Activated CD8-positive, alpha-beta memory T cell treated with anti-CD3 and anti-CD28 coated beads, Interleukin-2, amount 10 ng/mL, durations not matched to agents 7 days and 5 days (primary cell): ENCODE measurements around the gene SAMD4A. TPM values are rescaled to one million over a fixed set of nuclear protein-coding genes. Genes with fewer than 3 reads are reported as not detected.
A peak's percentile ranks its signal among the peaks of the same experiment; 100 is the strongest.

Source experiments
- ATAC-seq: fragments of 150-1000 bp; cut with Tn5 transposase; one replicate; pipeline ENCODE4 v1.10.0; 2021; ENCODE audit warnings: moderate library complexity
- CTCF ChIA-PET: fragments of 350-600 bp; sonication (Branson Sonifier 250); formaldehyde crosslinking; loops from one replicate; lab custom pipeline; 2021; ENCODE audit warnings: antibody characterized with exemption; lab: Charles Lee
- DNase-seq: peaks from one replicate; pipeline ENCODE4 v3.0.0-alpha.2; 2020
- H3K27ac Mint-ChIP-seq: one replicate; pipeline ENCODE4 v1.8.0; 2021; ENCODE audit warnings: mild to moderate bottlenecking, mixed read lengths
- H3K27me3 Mint-ChIP-seq: one replicate; pipeline ENCODE4 v1.8.0; 2021; ENCODE audit warnings: mixed read lengths
- H3K36me3 Mint-ChIP-seq: one replicate; pipeline ENCODE4 v1.8.0; 2021; ENCODE audit warnings: mild to moderate bottlenecking, mixed read lengths
- H3K4me1 Mint-ChIP-seq: one replicate; pipeline ENCODE4 v1.8.0; 2021; ENCODE audit warnings: mixed read lengths
- H3K4me3 Mint-ChIP-seq: one replicate; pipeline ENCODE4 v1.8.0; 2021; ENCODE audit warnings: mild to moderate bottlenecking, moderate library complexity, mixed read lengths
- H3K9me3 Mint-ChIP-seq: one replicate; pipeline ENCODE4 v1.8.0; 2022; ENCODE audit warnings: low read depth, mixed read lengths
- total RNA-seq, 2 experiments: library from RNA; stranded (reverse); gene quantifications; one replicate each; pipeline ENCODE4 v1.2.3, GENCODE V29; 2021

SAMD4A gene
- total RNA-seq, 2 experiments from 2014 or later: 1.6 to 1.7 TPM

DNA sequence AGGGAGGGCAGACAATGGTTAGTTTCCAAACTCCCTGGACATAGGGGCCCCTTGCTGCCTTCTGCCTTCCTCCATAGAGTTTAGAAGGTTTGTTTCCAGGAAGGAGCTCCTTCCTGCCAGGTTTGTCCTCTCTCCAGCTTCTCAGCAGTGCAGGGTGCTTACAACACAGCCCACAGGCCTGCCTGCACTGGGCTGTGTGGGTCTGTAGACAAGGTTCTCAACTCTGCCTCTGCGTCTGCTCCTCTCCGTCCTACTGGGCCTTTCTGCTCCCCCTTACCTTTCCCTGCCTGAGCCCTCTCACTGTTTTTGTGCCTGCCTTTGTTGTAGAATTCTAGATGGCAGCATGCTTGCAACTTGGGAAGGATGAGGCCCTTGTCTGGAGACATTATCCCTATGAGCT, 124.0 kb downstream of the SAMD4A start:
- H3K27ac Mint-ChIP-seq: no peak overlapping the region
- peaks cover 79% of the 10 kb centered on the region for H3K27me3 Mint-ChIP-seq
- H3K36me3 Mint-ChIP-seq: peaks cover 2% of the 10 kb centered on the region
- CTCF ChIA-PET: interaction anchor here (0.6 to 4.6 kb wide), 24 partner anchors 10 to 181 kb away, joined by 3 to 50 read pairs (median 4); partner anchors contain the start of genes CGRRF1 and SAMD4A
- DNase-seq: no peak
- no peaks in the 10 kb centered on the region for H3K9me3 Mint-ChIP-seq
- H3K4me1 Mint-ChIP-seq: peaks cover 14% of the 10 kb centered on the region
- no peak overlapping the region for H3K4me3 Mint-ChIP-seq
- no peak for ATAC-seq

DNA sequence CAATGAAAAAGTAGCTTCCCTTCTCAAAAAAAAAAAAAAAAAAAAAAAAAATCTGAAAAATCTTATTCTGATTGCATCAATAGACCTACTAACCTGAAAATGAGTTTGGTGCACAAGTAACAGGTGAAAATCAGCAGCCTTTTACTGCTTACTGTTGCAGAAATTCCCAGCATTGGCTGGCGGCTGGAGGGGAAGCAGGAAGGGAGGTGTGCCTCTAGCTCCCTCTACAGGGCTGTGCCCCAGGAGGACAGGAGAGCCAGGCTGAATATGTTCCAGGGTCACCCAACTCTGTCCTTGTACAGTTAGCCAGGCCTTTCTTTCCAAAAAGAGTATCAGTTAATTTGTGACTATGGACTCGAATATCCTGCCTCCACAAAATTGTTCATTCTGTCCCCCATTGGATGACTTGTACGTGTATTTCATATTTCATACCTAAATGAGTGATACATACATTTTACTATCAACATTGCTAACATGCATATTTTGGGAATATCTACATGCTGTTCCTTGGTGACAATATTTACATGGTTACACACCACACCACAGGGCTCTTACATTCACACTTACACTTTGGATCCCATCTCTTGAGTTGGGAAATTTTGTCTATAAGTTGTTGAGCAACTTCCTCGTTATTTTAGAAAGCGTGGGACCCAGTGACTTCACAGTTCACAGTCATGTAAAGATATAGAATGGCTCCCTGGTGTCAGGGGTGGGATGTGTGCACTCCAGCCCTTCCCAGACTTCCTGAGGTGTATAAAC, 124.8 kb downstream of the SAMD4A start:
- Mint-ChIP-seq H3K4me1 (peaks cover 13% of the 10 kb centered on the region), H3K36me3 (no peaks in the 10 kb centered on the region), H3K4me3 (no peak overlapping the region), H3K27ac (no peak overlapping the region), H3K27me3 (peaks cover 78% of the 10 kb centered on the region), H3K9me3 (no peaks in the 10 kb centered on the region)
- CTCF ChIA-PET: interaction anchor here (0.6 to 4.6 kb wide), 25 partner anchors 11 to 309 kb away, joined by 3 to 50 read pairs (median 4); partner anchors contain the start of genes CGRRF1 and SAMD4A
- ATAC-seq: peak; percentile 75
- peak; percentile 72 for DNase-seq

DNA sequence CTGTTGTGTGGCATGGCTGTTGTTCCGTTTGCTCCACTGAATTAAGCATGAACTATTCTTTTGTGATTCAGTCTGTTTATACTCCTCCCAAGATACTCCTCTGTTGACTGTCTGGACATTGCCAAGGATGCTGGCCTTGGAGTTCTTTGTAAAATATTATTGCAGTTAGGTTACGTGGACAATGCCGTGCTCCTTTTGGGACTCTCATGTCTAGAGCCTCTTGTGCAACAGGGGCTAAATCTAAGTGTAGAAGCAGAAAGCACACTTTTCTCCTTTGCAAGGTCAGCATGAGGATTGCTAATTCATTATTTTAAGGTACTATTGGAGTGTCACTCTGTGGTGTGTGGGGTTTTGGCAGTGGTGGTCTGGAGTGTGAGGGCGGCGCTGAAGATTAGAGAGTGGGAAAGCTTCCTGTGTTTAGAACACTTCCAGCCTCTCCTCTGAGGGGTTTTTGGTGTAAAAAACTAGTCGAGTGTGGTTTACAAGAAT, 125.4 kb downstream of the SAMD4A start:
- ATAC-seq (no peak), DNase-seq (no peak)
- Mint-ChIP-seq H3K4me3 (no peak overlapping the region), H3K4me1 (peaks cover 11% of the 10 kb centered on the region), H3K36me3 (no peaks in the 10 kb centered on the region), H3K27me3 (peaks cover 78% of the 10 kb centered on the region), H3K9me3 (no peaks in the 10 kb centered on the region), H3K27ac (no peak overlapping the region)
- CTCF ChIA-PET: interaction anchor here (1.5 to 2.2 kb wide), 2 partner anchors 81 to 128 kb away, joined by 5 to 15 read pairs; no protein-coding TSS in a partner anchor

DNA sequence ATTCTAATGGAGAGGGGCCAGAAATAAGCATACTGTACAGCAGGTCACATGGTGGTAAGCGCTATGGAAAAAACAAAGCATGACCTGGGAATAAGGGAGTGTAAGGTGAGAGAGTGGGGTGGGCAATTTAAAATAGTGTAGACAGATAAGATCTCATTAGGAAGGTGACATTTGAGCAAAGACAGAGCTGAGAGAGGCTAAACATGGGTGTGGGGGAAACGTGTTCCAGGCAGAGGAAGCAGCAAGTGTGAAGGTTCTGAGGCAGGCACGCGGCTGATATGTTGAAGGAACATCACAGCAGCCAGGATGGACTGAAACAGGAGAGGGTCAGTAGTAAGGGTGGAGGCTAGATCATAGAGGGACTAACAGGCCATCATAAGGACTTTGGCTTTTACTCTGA, 126.8 kb downstream of the SAMD4A start:
- ATAC-seq: no peak
- Mint-ChIP-seq H3K4me1 (peaks cover 4% of the 10 kb centered on the region), H3K9me3 (no peaks in the 10 kb centered on the region), H3K27ac (no peak overlapping the region), H3K4me3 (no peak overlapping the region), H3K27me3 (peaks cover 75% of the 10 kb centered on the region), H3K36me3 (no peaks in the 10 kb centered on the region)
- CTCF ChIA-PET: interaction anchor here (1.0 to 2.2 kb wide), 2 partner anchors 83 to 129 kb away, joined by 3 to 15 read pairs; no protein-coding TSS in a partner anchor
- no peak for DNase-seq

DNA sequence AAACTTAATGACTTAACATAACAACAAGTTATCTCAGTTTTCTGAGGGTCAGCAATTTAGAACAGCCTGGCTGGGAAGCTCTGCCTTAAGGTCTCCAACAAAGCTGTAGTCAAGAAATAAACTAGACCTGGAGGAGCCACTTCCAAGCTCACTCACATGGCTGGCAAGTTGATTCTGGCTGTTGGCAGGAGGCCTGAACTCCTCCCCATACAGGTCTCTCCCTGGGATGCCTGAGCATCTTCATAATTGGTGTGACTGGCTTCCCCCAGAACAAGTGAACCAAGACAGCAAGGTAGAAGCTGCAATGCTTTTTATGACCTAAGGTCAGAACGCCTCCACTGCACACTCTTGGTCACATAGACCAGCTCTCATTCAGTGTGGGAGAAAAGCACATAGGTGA, 128.3 kb downstream of the SAMD4A start:
- no peaks in the 10 kb centered on the region for H3K36me3 Mint-ChIP-seq
- H3K27ac Mint-ChIP-seq: no peak overlapping the region
- no peak overlapping the region for H3K4me3 Mint-ChIP-seq
- CTCF ChIA-PET: interaction anchor here (0.7 to 1.5 kb wide), 2 partner anchors 22 to 131 kb away, joined by 3 to 6 read pairs; no protein-coding TSS in a partner anchor
- H3K4me1 Mint-ChIP-seq: peaks cover 4% of the 10 kb centered on the region
- ATAC-seq (no peak), DNase-seq (no peak)
- H3K9me3 Mint-ChIP-seq: no peaks in the 10 kb centered on the region
- peaks cover 77% of the 10 kb centered on the region for H3K27me3 Mint-ChIP-seq

DNA sequence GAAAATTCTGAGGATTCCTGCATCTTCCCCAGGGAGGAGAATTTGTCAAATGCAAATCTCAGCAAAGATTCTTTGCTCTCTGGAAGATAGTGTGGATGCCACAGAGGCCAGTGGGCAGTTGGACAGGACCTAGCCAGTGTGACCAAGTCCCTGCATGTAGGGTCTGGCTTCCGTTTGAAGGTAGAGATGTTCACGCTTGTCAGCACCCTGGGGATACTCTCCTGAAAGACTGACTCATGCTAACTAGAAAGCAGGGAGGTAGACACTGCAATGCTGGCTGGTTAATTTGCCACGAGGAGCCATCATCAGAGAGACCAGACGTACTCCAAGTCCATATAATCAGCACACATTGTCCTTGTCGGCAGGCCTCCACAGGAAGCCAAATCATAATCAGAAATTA, 130.1 kb downstream of the SAMD4A start:
- CTCF ChIA-PET: interaction anchor here (0.8 to 1.2 kb wide), 2 partner anchors 77 to 131 kb away, joined by 3 to 4 read pairs; no protein-coding TSS in a partner anchor
- Mint-ChIP-seq H3K4me3 (no peak overlapping the region), H3K4me1 (peaks cover 5% of the 10 kb centered on the region), H3K36me3 (no peaks in the 10 kb centered on the region), H3K27ac (no peak overlapping the region), H3K9me3 (no peaks in the 10 kb centered on the region), H3K27me3 (peaks cover 82% of the 10 kb centered on the region)
- no peak for ATAC-seq
- no peak for DNase-seq

DNA sequence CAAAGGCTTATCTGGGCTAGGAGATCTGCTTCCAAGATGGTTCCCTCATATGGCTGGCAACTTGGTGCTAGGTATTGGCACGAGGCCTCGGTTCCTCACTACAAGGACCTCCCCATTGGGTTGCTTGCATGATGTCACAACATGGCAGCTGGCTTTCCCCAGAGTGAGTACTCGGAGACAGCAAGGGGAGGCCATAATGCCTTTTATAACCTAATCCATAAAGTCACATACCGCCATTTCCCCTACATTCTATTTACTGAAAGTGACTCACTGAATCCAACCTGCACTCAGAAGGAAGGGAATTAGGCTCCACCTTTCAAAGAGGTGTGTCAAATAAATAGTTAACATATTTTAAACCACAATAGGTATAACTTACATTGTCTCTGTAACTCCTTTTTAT, 130.9 kb downstream of the SAMD4A start:
- peaks cover 82% of the 10 kb centered on the region for H3K27me3 Mint-ChIP-seq
- H3K27ac Mint-ChIP-seq: no peak overlapping the region
- no peak for DNase-seq
- no peaks in the 10 kb centered on the region for H3K9me3 Mint-ChIP-seq
- no peaks in the 10 kb centered on the region for H3K36me3 Mint-ChIP-seq
- no peak overlapping the region for H3K4me3 Mint-ChIP-seq
- no peak for ATAC-seq
- CTCF ChIA-PET: interaction anchor here (1.2 kb wide), 1 partner anchor 76 kb away, joined by 4 read pairs; no protein-coding TSS in a partner anchor
- H3K4me1 Mint-ChIP-seq: peaks cover 5% of the 10 kb centered on the region

DNA sequence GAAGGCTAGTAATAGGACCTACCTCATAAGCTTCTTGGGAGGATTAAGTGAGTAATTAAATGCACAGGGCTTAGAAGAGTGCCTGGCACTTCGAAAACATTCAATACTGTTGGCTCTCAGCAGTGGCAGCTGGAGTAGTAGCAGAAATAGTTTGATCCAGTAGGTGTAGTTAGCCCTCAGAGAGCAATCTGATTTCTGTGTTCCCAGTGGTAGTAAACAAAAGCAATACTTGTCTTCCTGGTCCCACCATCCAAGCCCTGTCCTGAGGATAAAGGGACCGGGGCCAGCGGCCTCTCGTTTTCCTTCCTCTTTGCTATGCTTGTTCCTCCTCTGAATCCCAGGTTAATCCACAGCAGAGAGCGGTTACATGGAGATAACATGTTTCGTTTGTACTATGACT, 131.6 kb downstream of the SAMD4A start:
- no peaks in the 10 kb centered on the region for H3K36me3 Mint-ChIP-seq
- H3K4me1 Mint-ChIP-seq: peaks cover 5% of the 10 kb centered on the region
- H3K9me3 Mint-ChIP-seq: no peaks in the 10 kb centered on the region
- H3K4me3 Mint-ChIP-seq: no peak overlapping the region
- CTCF ChIA-PET: no interaction called here
- DNase-seq: no peak
- H3K27me3 Mint-ChIP-seq: peaks cover 78% of the 10 kb centered on the region
- no peak overlapping the region for H3K27ac Mint-ChIP-seq
- ATAC-seq: no peak

DNA sequence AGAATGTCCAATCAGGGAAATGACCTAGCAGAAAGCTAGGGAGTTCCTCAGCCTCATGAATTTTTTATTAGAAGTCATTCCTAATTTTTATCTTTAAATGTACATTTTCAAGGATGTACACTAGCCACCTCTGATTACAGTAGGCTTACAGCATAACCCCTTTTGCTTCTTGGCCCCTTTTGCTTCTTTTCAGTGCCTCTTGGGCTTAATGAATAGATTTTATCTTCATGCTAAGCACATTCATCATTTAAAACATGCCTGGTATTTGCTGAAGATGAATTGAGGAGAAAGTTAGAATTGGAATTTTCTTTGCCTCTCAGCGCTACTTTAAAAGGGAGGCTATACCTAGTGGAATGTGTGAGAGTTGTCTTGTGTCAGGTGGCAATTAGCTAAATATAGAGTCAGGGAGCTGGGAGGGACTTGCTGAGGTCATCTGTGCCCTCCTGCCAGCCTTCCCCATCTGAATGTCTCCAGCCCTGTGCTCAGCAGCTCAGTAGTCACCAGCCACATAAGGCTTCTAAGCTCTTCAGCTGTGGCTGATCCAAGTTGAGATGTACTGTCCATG, 132.1 kb downstream of the SAMD4A start:
- DNase-seq: no peak
- CTCF ChIA-PET: interaction anchor here (0.6 to 1.8 kb wide), 2 partner anchors 41 to 192 kb away, joined by 3 read pairs; no protein-coding TSS in a partner anchor
- H3K4me1 Mint-ChIP-seq: peaks cover 5% of the 10 kb centered on the region

DNA sequence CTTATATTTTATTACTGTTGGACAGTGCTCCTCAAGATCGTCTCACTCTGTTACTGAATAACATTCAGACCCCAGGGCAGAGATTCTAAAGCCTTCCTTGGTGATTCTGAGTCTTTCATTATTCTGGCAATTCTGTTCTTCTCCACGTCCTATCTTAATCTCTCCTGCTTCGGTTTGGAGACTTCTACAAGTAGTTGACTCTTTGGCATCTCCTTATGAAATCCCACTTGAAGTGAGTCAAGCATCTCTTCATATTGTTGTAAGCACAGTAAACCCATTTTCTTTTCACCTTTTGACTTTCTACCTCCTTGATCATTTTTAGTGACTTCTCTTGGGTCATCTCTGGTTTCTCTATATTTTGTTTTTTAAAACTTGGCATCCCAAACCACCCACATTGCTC, 132.8 kb downstream of the SAMD4A start:
- H3K9me3 Mint-ChIP-seq: no peaks in the 10 kb centered on the region
- no peaks in the 10 kb centered on the region for H3K36me3 Mint-ChIP-seq
- H3K27me3 Mint-ChIP-seq: peaks cover 66% of the 10 kb centered on the region
- H3K4me1 Mint-ChIP-seq: peaks cover 5% of the 10 kb centered on the region
- ATAC-seq (no peak), DNase-seq (no peak)
- no peak overlapping the region for H3K4me3 Mint-ChIP-seq
- CTCF ChIA-PET: interaction anchor here (0.6 to 2.1 kb wide), 4 partner anchors 13 to 192 kb away, joined by 3 to 7 read pairs (median 4); no protein-coding TSS in a partner anchor
- no peak overlapping the region for H3K27ac Mint-ChIP-seq

More for the DNA sequence above, 132.1 kb downstream of the SAMD4A start:
- Mint-ChIP-seq H3K36me3 (no peaks in the 10 kb centered on the region), H3K4me3 (no peak overlapping the region), H3K27me3 (peaks cover 72% of the 10 kb centered on the region), H3K9me3 (no peaks in the 10 kb centered on the region), H3K27ac (no peak overlapping the region)
- ATAC-seq: no peak

DNA sequence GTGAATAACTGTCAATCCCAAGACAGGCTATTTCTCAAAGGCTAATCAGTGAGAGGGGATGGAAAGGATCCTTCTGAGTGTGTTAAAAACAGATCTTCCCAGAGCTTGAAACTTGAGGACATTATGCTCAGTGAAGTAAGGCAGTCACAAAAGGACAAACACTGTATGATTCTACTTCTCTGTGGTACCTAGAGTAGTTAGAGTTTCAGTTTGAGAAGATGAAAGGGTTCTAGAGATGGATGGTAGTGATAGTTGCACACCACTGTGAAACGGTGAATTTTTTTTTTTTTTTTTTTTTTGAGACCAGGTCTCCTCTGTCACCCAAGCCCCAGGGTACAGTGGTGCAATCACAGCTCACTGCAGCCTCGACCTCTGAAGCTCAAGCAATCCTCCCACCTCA, 133.8 kb downstream of the SAMD4A start:
- Mint-ChIP-seq H3K27me3 (peaks cover 63% of the 10 kb centered on the region), H3K36me3 (no peaks in the 10 kb centered on the region), H3K9me3 (no peaks in the 10 kb centered on the region), H3K4me3 (no peak overlapping the region), H3K4me1 (peaks cover 5% of the 10 kb centered on the region), H3K27ac (no peak overlapping the region)
- CTCF ChIA-PET: interaction anchor here (0.7 to 2.1 kb wide), 7 partner anchors 13 to 143 kb away, joined by 3 to 7 read pairs (median 3); partner anchors contain the start of gene SAMD4A
- peak; percentile 65 for ATAC-seq
- no peak for DNase-seq

DNA sequence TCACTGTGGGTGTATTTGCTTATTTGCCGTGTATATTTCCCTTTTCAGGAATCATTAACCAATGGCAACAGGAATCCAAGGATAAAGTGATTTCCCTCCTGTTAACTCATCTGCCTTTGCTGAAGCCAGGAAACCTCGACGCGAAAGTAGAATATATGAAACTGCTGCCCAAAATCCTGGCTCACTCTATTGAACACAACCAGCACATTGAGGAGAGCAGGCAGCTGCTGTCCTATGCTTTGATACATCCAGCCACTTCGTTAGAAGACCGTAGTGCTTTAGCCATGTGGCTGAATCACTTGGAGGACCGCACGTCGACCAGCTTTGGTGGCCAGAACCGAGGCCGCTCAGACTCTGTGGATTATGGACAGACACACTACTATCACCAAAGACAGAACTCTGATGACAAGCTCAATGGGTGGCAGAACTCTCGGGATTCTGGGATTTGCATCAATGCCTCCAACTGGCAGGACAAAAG, 135.1 kb downstream of the SAMD4A start:
- Mint-ChIP-seq H3K9me3 (no peaks in the 10 kb centered on the region), H3K4me1 (peaks cover 5% of the 10 kb centered on the region), H3K36me3 (no peaks in the 10 kb centered on the region), H3K27ac (no peak overlapping the region), H3K27me3 (peaks cover 56% of the 10 kb centered on the region), H3K4me3 (no peak overlapping the region)
- no peak for DNase-seq
- CTCF ChIA-PET: interaction anchor here (1.5 to 2.1 kb wide), 2 partner anchors 11 to 71 kb away, joined by 6 to 7 read pairs; no protein-coding TSS in a partner anchor
- ATAC-seq: no peak

DNA sequence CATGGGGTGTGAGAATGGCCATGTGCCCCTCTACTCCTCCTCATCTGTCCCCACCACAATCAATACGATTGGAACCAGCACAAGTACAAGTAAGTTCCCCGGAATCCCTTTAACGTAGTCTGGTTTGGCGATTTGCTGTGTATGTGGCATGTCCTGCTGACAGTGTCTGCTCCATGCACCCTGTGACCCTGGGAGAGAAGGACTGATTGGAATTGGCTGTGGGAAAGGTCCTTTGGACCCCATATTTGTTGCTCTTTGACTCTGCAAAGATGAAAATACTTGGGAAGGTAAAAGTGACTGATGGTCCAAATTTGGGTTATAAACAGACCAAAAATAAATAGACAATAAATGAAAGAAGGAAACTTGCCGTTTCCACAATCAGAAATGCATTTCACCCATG, 135.6 kb downstream of the SAMD4A start:
- Mint-ChIP-seq H3K27me3 (peaks cover 52% of the 10 kb centered on the region), H3K27ac (no peak overlapping the region), H3K4me3 (no peak overlapping the region), H3K4me1 (peaks cover 5% of the 10 kb centered on the region), H3K9me3 (no peaks in the 10 kb centered on the region), H3K36me3 (no peaks in the 10 kb centered on the region)
- no peak for DNase-seq
- CTCF ChIA-PET: no interaction called here
- no peak for ATAC-seq
